Endothelial cell of umbilical vein (primary cell): ENCODE measurements around the gene MRPL34. TPM values are rescaled to one million over a fixed set of nuclear protein-coding genes. Genes with fewer than 3 reads are reported as not detected.

ENCODE experiments used
- BruUV-seq: library from RNA; stranded (reverse); fragments of 400-500 nt; replicated peaks from 2 replicates; lab custom pipeline; 2021; lab: Mats Ljungman, UMichigan
- CTCF ChIA-PET: fragments of 300-600, 350-600 bp; sonication (Branson Sonifier 250); formaldehyde crosslinking; loops from one replicate; lab custom pipeline; 2021; ENCODE audit warnings: antibody characterized with exemption, inconsistent platforms; lab: Charles Lee
- POLR2A ChIA-PET: fragments of 300-600, 350-600 bp; sonication (Branson Sonifier 250); formaldehyde crosslinking; loops from one replicate; lab custom pipeline; 2021; ENCODE audit warnings: antibody characterized with exemption, inconsistent platforms; lab: Charles Lee
- DNase-seq: peaks from one replicate; pipeline ENCODE4 v3.0.0-alpha.2; 2011; ENCODE audit warnings: low read depth, low spot score
- FAIRE-seq: peaks from 2 replicates; lab custom pipeline; 2011; peaks lifted over from hg19 to GRCh38; lab: Jason Lieb, UNC
- H2AFZ ChIP-seq: 2 replicates; pipeline ENCODE4 v1.6.0; 2012; ENCODE audit warnings: low read depth, low read length, control low read depth, inconsistent platforms
- H3K27ac ChIP-seq: 2 replicates; pipeline ENCODE4 v1.5.1; 2011; ENCODE audit warnings: low read depth, mild to moderate bottlenecking, control low read depth, low read length, moderate library complexity; ENCODE audit not compliant: insufficient read depth
- H3K27me3 ChIP-seq, 2 experiments: 2 replicates each; pipeline versions ENCODE4 v1.6.0 to v1.6.1; 2011; ENCODE audit warnings: low read length in 2 of 2, mixed read lengths in 1 of 2; ENCODE audit not compliant: control insufficient read depth in 2 of 2, insufficient read depth in 2 of 2
- H3K36me3 ChIP-seq, 2 experiments: 2 replicates in 1 of 2; 3 replicates in 1 of 2; pipeline ENCODE4 v1.5.1; 2011; ENCODE audit warnings: low read length in 2 of 2, mild to moderate bottlenecking in 1 of 2, moderate library complexity in 1 of 2; ENCODE audit not compliant: control insufficient read depth in 2 of 2, insufficient read depth in 2 of 2; ENCODE audit errors: extremely low read depth in 1 of 2
- H3K4me1 ChIP-seq: 3 replicates; pipeline ENCODE4 v1.5.1; 2011; ENCODE audit warnings: mild to moderate bottlenecking, low read length; ENCODE audit not compliant: control insufficient read depth, insufficient read depth; ENCODE audit errors: extremely low read depth
- H3K4me2 ChIP-seq: 2 replicates; pipeline ENCODE4 v1.6.1; 2011; ENCODE audit warnings: low read length, control low read depth, mixed read lengths; ENCODE audit not compliant: insufficient read depth
- H3K4me3 ChIP-seq, 3 experiments: fragments of 200-600 bp in 1 of 3; sonication (generic), shearing (Covaris generic) in 1 of 3; replicated peaks in 1 of 3; 2 replicates each; pipeline ENCODE4 v1.5.1; 2011 to 2016; ENCODE audit warnings: control low read depth in 3 of 3, low read length in 3 of 3, mild to moderate bottlenecking in 2 of 3, inconsistent platforms in 1 of 3, low read depth in 1 of 3, moderate library complexity in 1 of 3; ENCODE audit not compliant: insufficient read depth in 1 of 3
- H3K79me2 ChIP-seq: 2 replicates; pipeline ENCODE4 v1.6.0; 2012; ENCODE audit warnings: low read length, inconsistent platforms; ENCODE audit not compliant: control insufficient read depth, insufficient read depth
- H3K9ac ChIP-seq: replicated peaks from 2 replicates; pipeline ENCODE3; 2011; ENCODE audit warnings: low read length, control low read depth; ENCODE audit not compliant: insufficient read depth; ENCODE audit errors: extremely low read depth
- H3K9me1 ChIP-seq: replicated peaks from 3 replicates; pipeline ENCODE4 v1.6.0; 2011; ENCODE audit warnings: mild to moderate bottlenecking, low read length; ENCODE audit not compliant: control insufficient read depth, insufficient read depth; ENCODE audit errors: extremely low read depth
- H3K9me3 ChIP-seq: replicated peaks from 2 replicates; pipeline ENCODE4 v1.5.1; 2012; ENCODE audit warnings: low read length, inconsistent platforms; ENCODE audit not compliant: control insufficient read depth, insufficient read depth
- H4K20me1 ChIP-seq: replicated peaks from 2 replicates; pipeline ENCODE3; 2011; ENCODE audit warnings: mild to moderate bottlenecking, low read length; ENCODE audit not compliant: control insufficient read depth, insufficient read depth; ENCODE audit errors: extremely low read depth
- CTCF ChIP-seq, 2 donors: IDR thresholded peaks; 1 replicate in 1 of 2; 2 replicates in 1 of 2; pipeline ENCODE4 v1.5.1; 2011; ENCODE audit warnings: low read length in 2 of 2, mild to moderate bottlenecking in 2 of 2, moderate library complexity in 2 of 2, control low read depth in 1 of 2, inconsistent platforms in 1 of 2, low read depth in 1 of 2; ENCODE audit not compliant: insufficient read depth in 1 of 2; ENCODE audit errors: extremely low read depth in 1 of 2
- EZH2 ChIP-seq: IDR thresholded peaks from 2 replicates; pipeline ENCODE4 v1.6.1; 2012; ENCODE audit warnings: borderline replicate concordance, low read depth, mild to moderate bottlenecking, moderate library complexity, low read length, inconsistent platforms; ENCODE audit not compliant: severe bottlenecking
- FOS ChIP-seq: IDR thresholded peaks from 2 replicates; pipeline ENCODE4 v1.6.1; 2011; ENCODE audit warnings: mild to moderate bottlenecking, low read length, moderate library complexity, borderline replicate concordance; ENCODE audit not compliant: insufficient read depth
- GATA2 ChIP-seq: IDR thresholded peaks from 2 replicates; pipeline ENCODE4 v1.7.0; 2011; ENCODE audit warnings: low read depth, mild to moderate bottlenecking, moderate library complexity, mixed read lengths, low read length; ENCODE audit not compliant: insufficient read length, insufficient read depth
- JUN ChIP-seq: IDR thresholded peaks from 2 replicates; pipeline ENCODE4 v1.6.1; 2011; ENCODE audit warnings: borderline replicate concordance, low read depth; ENCODE audit not compliant: insufficient read length, insufficient read depth
- MAX ChIP-seq: IDR thresholded peaks from 2 replicates; pipeline ENCODE4 v1.6.1; 2011; ENCODE audit not compliant: insufficient read depth, insufficient read length
- MYC ChIP-seq: IDR thresholded peaks from one replicate; pipeline ENCODE4 v1.6.1; 2011; ENCODE audit warnings: mild to moderate bottlenecking, low read depth, low read length
- POLR2A ChIP-seq: IDR thresholded peaks from 2 replicates; pipeline ENCODE4 v1.6.1; 2012; ENCODE audit warnings: low read depth, mild to moderate bottlenecking, control low read depth, low read length
- POLR2AphosphoS5 ChIP-seq: IDR thresholded peaks from 2 replicates; pipeline ENCODE4 v1.6.1; 2012; ENCODE audit warnings: low read depth, mild to moderate bottlenecking, control low read depth, low read length, moderate library complexity; ENCODE audit not compliant: insufficient read depth
- dilution Hi-C: fragments of 300-500 bp; cut with MboI; formaldehyde crosslinking; loops from one replicate; pipeline ENCODE4 v1.15.0; 2019; ENCODE audit warnings: low sequenced_read_pairs; ENCODE audit not compliant: extremely low pct_ligation_motif_present
- intact Hi-C: fragments of 100-400 bp; cut with micrococcal nuclease; formaldehyde crosslinking; loops from one replicate; pipeline ENCODE4 v1.10.0; 2022
- polyA plus RNA-seq, 4 experiments: library from polyadenylated mRNA; depleted of rRNA in 3 of 4; stranded (reverse) in 3 of 4; unstranded in 1 of 4; fragments of >200 nt; gene quantifications; 2 replicates each; pipeline versions ENCODE4 v1.2.1 to v1.2.3, GENCODE V29; 2011 to 2012; ENCODE audit warnings: missing spikeins in 1 of 4
- total RNA-seq: library from RNA; stranded (reverse); gene quantifications from 2 replicates; pipeline ENCODE4 v1.2.3, GENCODE V29; 2021

The MRPL34 gene
- total and polyA plus RNA-seq, 2 donors (not counting 3 experiments of a cell fraction or from before 2014, with no cell fraction given) = 45.5 to 55.7 TPM

- TF ChIP-seq CTCF (IDR thresholded peaks at IDR 0.05; ENCODE audit: extremely low read depth in 1 of 2, insufficient read depth in 1 of 2, low read depth in 1 of 2, low read length in 2 of 2) (no peak), GATA2 (no peak), POLR2AphosphoS5 (no peak), MAX (no peak), POLR2A (no peak), MYC (no peak), JUN (no peak), FOS (no peak), EZH2 (no peak)
- intact Hi-C loops = no loop called here
- dilution Hi-C loops = no loop called here
- BruUV-seq = no TSS peak
- Histone ChIP-seq H3K4me3 (no peak overlapping the region), H2AFZ (no peak overlapping the region), H3K4me2 (no peak overlapping the region), H3K27ac (no peak overlapping the region), H3K79me2 (no peaks in the 10 kb centered on the region), H3K27me3 (peaks cover 4 to 19% of the 10 kb centered on the region in 2 experiments), H3K4me1 (peaks cover 15% of the 10 kb centered on the region), H3K36me3 (no peaks in the 10 kb centered on the region), H4K20me1 (no peaks in the 10 kb centered on the region), H3K9me3 (no peaks in the 10 kb centered on the region), H3K9ac (no peak overlapping the region), H3K9me1 (no peaks in the 10 kb centered on the region)
- ChIA-PET POLR2A (no interaction called here), CTCF (no interaction called here)
- no peak for FAIRE-seq
- no peak for DNase-seq
Observed at GRCh38 chr19:17331045-17331558, 25.4 kb downstream of the MRPL34 start.
